C4-2B (cell line): ENCODE data around the gene DAP3.
"Not testable (repeated sequence)": the region's sequence is repeated elsewhere in the genome, so short reads cannot be mapped to it uniquely, and the experiment has no call there.

Source experiments
- H3K27ac ChIP-seq: fragments of 450-650 bp; 2 replicates; pipeline ENCODE4 v1.5.1; 2017
- CTCF ChIP-seq: fragments of 450-650 bp; conservative IDR thresholded peaks from 2 replicates; pipeline ENCODE4 v1.5.1; 2017; ENCODE audit warnings: mild to moderate bottlenecking
- ZFX ChIP-seq: fragments of 450-650 bp; IDR thresholded peaks from 2 replicates; pipeline ENCODE4 v1.6.1; 2017

DAP3 gene

GRCh38 chr1:155703216-155703615, 14.3 kb downstream of the DAP3 start:
- no peak for TF ChIP-seq CTCF
- no peak for TF ChIP-seq ZFX
- no peak overlapping the region for H3K27ac ChIP-seq

DNA sequence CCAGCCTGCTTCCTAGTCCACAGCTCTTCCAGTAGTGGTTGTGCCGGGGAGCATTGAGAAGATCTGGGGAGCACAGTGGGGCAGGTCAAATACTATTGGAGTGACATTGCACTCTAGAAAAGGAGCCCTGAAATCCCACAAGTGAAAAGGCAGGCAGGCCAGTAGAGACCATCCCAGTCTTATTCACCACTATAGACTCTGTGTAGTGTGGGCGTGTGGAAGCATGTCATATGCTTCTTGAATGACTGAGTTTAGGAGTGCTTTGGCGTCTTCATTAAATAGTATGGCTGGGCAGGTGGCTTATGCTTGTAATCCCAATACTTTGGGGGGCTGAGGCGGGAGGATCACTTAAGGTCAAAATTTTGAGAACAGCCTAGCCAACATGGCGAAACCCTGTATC, 15.5 kb downstream of the DAP3 start:
- H3K27ac ChIP-seq: not testable (repeated sequence)

DNA sequence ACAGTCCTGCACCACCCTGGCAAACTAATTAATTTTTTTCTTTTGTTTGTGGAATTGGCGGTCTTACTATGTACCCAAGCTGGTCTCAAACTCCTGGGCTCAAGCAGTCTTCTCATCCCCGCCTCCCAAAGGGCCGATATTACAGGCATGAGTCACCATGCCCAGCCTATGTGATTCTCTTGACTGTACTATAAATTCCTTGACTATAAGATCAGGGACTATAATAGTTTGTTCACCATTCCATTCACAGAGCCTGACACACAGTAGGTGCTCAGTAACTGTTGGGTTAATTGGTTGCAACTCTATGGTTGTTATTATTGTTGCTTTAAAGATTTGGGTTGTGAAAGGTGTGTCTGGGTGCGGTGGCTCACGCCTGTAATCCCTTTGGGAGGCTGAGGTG, 17.2 kb downstream of the DAP3 start:
- H3K27ac ChIP-seq: no peak overlapping the region
- TF ChIP-seq ZFX (no peak), CTCF (no peak)

GRCh38 chr1:155709391-155709790, 20.5 kb downstream of the DAP3 start:
- TF ChIP-seq ZFX (no peak), CTCF (no peak)
- no peak overlapping the region for H3K27ac ChIP-seq

- H3K27ac ChIP-seq: not testable (repeated sequence)
These were observed 22.6 kb downstream of the DAP3 start for GRCh38 chr1:155711457-155711856.

GRCh38 chr1:155712636-155713035, 23.7 kb downstream of the DAP3 start:
- not testable (repeated sequence) for H3K27ac ChIP-seq

DNA sequence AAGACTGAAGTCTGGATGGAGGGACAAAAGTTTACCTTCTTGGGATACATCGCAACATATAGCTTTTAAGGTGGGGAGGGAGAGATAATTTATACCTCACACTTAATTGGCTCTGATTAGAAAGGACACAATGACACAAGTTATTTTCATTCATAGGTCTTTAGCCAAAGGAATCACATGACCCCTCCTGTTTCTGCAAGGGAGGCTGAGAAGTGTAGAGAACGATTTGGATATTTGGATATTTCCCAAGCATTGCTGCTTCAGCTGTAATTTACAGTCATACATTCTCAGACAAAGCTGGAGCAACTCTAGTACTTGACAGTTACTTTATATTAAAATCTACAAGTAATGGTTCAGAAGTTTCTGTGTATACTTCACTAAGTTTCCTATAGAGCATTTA, 24.2 kb downstream of the DAP3 start:
- no peak overlapping the region for H3K27ac ChIP-seq
- TF ChIP-seq CTCF (no peak), ZFX (no peak)

- H3K27ac ChIP-seq: not testable (repeated sequence)
These were observed 26.2 kb downstream of the DAP3 start for GRCh38 chr1:155715056-155715455.

DNA sequence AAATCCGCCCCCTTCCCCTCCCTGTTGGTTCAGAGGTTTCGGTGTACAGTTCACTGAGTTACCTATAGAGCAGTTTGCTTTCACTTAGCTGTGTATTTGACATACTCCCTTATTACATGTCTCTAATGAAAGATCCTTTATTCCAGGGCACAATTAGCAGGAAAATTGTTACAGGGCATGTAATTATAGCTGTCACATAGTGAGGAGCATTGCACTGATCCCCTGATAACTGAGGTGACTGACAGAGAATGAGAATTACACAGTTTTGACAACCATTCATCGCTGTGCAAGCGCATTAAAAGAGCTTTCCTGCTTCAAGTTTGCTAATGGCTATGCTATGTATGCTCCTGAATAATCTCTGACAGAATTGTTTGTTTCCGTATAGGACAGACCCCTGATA, 26.9 kb downstream of the DAP3 start:
- H3K27ac ChIP-seq: no peak overlapping the region
- TF ChIP-seq ZFX (no peak), CTCF (no peak)

DNA sequence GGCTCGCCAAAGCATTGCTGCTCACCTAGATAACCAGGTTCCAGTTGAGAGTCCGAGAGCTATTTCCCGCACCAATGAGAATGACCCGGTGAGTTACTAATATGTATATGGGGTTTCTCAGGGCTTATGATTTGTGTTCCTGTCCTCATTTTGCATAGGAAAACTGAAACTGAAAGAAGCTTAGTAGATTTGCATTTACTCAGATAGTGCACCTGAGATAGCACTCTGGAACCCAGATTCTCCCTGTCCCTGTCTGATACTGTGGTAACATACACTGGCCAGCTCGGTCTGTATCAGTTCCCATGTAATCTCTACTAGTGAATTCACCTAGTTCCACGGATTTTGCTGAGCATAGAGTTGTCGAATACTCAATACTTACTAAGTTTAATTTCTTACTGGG, 28.1 kb downstream of the DAP3 start:
- no peak for TF ChIP-seq ZFX
- no peak for TF ChIP-seq CTCF
- H3K27ac ChIP-seq: no peak overlapping the region

DNA sequence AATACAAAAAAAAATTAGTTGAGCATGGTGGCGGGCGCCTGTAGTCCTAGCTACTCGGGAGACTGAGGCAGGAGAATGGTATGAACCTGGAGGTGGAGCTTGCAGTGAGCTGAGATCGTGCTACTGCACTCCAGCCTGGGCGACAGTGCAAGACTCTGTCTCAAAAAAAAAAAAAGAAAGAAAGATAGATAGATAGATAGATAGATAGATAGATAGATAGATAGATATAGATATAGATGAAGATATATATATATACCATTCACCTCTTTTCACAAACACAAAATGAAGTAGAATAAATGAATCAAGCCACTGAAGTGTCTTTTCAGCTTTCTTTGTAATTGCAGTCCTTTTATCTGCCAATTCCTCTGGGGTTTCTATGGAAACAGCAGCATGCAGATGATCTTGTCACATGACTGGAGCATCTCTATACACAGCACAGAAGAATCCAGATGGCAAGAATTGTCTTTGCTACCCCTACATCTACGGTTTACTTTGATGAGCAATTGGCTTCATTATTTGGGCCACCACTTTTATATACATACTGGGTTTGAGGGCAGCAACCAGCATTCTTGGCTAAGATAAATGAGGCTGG, 29.7 kb downstream of the DAP3 start:
- H3K27ac ChIP-seq: not testable (repeated sequence)
